Liver (tissue), 9 donors: ENCODE data around the gene EMC6. TPM values are rescaled to one million over a fixed set of nuclear protein-coding genes. Genes with fewer than 3 reads are reported as not detected.

Experiments used
- DNase-seq: peaks from one replicate; pipeline ENCODE4 v3.0.0-alpha.2; 2017; ENCODE audit warnings: low spot score
- H3K27ac ChIP-seq, 2 donors: one replicate each; pipeline ENCODE4 v1.7.0; 2013; ENCODE audit warnings: inconsistent platforms in 2 of 2, low read length in 2 of 2, control low read depth in 1 of 2, low read depth in 1 of 2, mild to moderate bottlenecking in 1 of 2
- H3K27me3 ChIP-seq, 4 donors: one replicate each; pipeline versions ENCODE4 v1.6.1 to v1.7.0; 2013; ENCODE audit warnings: low read length in 3 of 4, inconsistent platforms in 1 of 4, mild to moderate bottlenecking in 1 of 4, moderate library complexity in 1 of 4; ENCODE audit not compliant: control insufficient read depth in 4 of 4, insufficient read depth in 4 of 4
- H3K36me3 ChIP-seq, 4 donors: one replicate each; pipeline versions ENCODE4 v1.6.1 to v1.7.0; 2013; ENCODE audit warnings: low read length in 3 of 4, mild to moderate bottlenecking in 3 of 4, low read depth in 1 of 4, moderate library complexity in 1 of 4; ENCODE audit not compliant: control insufficient read depth in 4 of 4, insufficient read depth in 3 of 4
- H3K4me1 ChIP-seq, 4 donors: one replicate each; pipeline versions ENCODE4 v1.6.1 to v1.7.0; 2013; ENCODE audit warnings: low read length in 3 of 4, mild to moderate bottlenecking in 3 of 4, moderate library complexity in 1 of 4; ENCODE audit not compliant: control insufficient read depth in 4 of 4, insufficient read depth in 4 of 4
- H3K4me3 ChIP-seq, 3 donors: one replicate each; pipeline versions ENCODE4 v1.6.1 to v1.7.0; 2013; ENCODE audit warnings: low read length in 3 of 3, control low read depth in 1 of 3, low read depth in 1 of 3, mild to moderate bottlenecking in 1 of 3
- H3K9ac ChIP-seq, 2 donors: one replicate each; pipeline ENCODE4 v1.7.0; 2013; ENCODE audit warnings: low read length in 2 of 2, mild to moderate bottlenecking in 2 of 2, moderate library complexity in 2 of 2, control low read depth in 1 of 2, low read depth in 1 of 2
- H3K9me3 ChIP-seq, 4 donors: one replicate each; pipeline versions ENCODE4 v1.6.1 to v1.7.0; 2013; ENCODE audit warnings: low read length in 3 of 4; ENCODE audit not compliant: control insufficient read depth in 4 of 4
- CTCF ChIP-seq: fragments of 150-350 bp; IDR thresholded peaks from 2 replicates; pipeline ENCODE4 v1.5.1; 2017; ENCODE audit warnings: improper control_type of control experiment, low read depth, low read length; ENCODE audit not compliant: missing input control
- EGR1 ChIP-seq, 2 donors: IDR thresholded peaks; 2 replicates each; pipeline ENCODE4 v1.6.1; 2016 to 2018; ENCODE audit warnings: antibody characterized with exemption in 2 of 2, low read depth in 2 of 2
- FOXA1 ChIP-seq: IDR thresholded peaks from 2 replicates; pipeline ENCODE4 v1.6.1; 2016; ENCODE audit warnings: antibody characterized with exemption
- GABPA ChIP-seq, 2 donors: IDR thresholded peaks in 1 of 2; conservative IDR thresholded peaks in 1 of 2; 2 replicates each; pipeline ENCODE4 v1.6.1; 2016; ENCODE audit warnings: antibody characterized with exemption in 2 of 2, mild to moderate bottlenecking in 1 of 2, moderate library complexity in 1 of 2
- HNF4G ChIP-seq: IDR thresholded peaks from 2 replicates; pipeline ENCODE4 v1.6.1; 2016; ENCODE audit warnings: antibody characterized with exemption
- JUND ChIP-seq, 2 donors: IDR thresholded peaks; 2 replicates each; pipeline ENCODE4 v1.6.1; 2016; ENCODE audit warnings: antibody characterized with exemption in 2 of 2
- MAX ChIP-seq: IDR thresholded peaks from 2 replicates; pipeline ENCODE4 v1.6.1; 2016; ENCODE audit warnings: antibody characterized with exemption
- NR2F2 ChIP-seq: IDR thresholded peaks from 2 replicates; pipeline ENCODE4 v1.6.1; 2016; ENCODE audit warnings: antibody characterized with exemption
- RAD21 ChIP-seq, 2 donors: IDR thresholded peaks; 2 replicates each; pipeline ENCODE4 v1.6.1; 2016; ENCODE audit warnings: antibody characterized with exemption in 2 of 2, mild to moderate bottlenecking in 2 of 2
- RXRA ChIP-seq, 2 donors: IDR thresholded peaks; 2 replicates each; pipeline ENCODE4 v1.6.1; 2017 to 2018; ENCODE audit warnings: antibody characterized with exemption in 2 of 2, mild to moderate bottlenecking in 1 of 2
- SP1 ChIP-seq: IDR thresholded peaks from 2 replicates; pipeline ENCODE4 v1.6.1; 2018; ENCODE audit warnings: antibody characterized with exemption, mild to moderate bottlenecking
- YY1 ChIP-seq: IDR thresholded peaks from 2 replicates; pipeline ENCODE4 v1.6.1; 2016; ENCODE audit warnings: antibody characterized with exemption, mild to moderate bottlenecking
- WGBS: extraction: QIAGEN DNeasy Blood & Tissue Kit; methylation state at CpG from one replicate; pipeline ENCODE4 v1.1.7; 2013; 5-methylcytosine and 5-hydroxymethylcytosine counted together
- polyA plus RNA-seq, 2 donors: library from polyadenylated mRNA; stranded (reverse) in 1 of 2; unstranded in 1 of 2; fragments of 200-250 nt in 1 of 2; fragments of >200 nt in 1 of 2; fragmentation: Nextera tagmentation in 1 of 2; extraction: Ambion mirVana in 1 of 2; gene quantifications; one replicate each; pipeline versions ENCODE4 v1.2.1 to v1.2.3, GENCODE V29; 2013 to 2015
- total RNA-seq, 2 donors: library from RNA; depleted of rRNA; stranded (reverse); fragments of >200 nt; gene quantifications; one replicate each; pipeline ENCODE4 v1.2.3, GENCODE V29; 2014
- donor health status: healthy.
- donor health status: healthy.
- donor health status: healthy.
- donor health status: healthy.
- donor health status: healthy.

EMC6 gene
- total and polyA plus RNA-seq, 4 donors = 12.3 to 107 (median 47.6) TPM

GRCh38 chr17:3655766-3656165, 12.8 kb upstream of the EMC6 start:
- Histone ChIP-seq H3K27ac (no peak overlapping the region), H3K9ac (no peak overlapping the region), H3K36me3 (peaks cover 0 to 6% (median under 1%) of the 10 kb centered on the region in 4 donors), H3K4me1 (peaks cover 0 to 9% (median 4%) of the 10 kb centered on the region in 4 donors), H3K27me3 (no peaks in the 10 kb centered on the region), H3K9me3 (no peaks in the 10 kb centered on the region), H3K4me3 (no peak overlapping the region)
- WGBS = 94% methylated on average over 11 of the region's 11 CpGs
- DNase-seq = no peak
- no peak for TF ChIP-seq FOXA1
- no peak for TF ChIP-seq CTCF
- TF ChIP-seq YY1 = no peak
- TF ChIP-seq HNF4G = no peak
- no peak for TF ChIP-seq NR2F2

DNA sequence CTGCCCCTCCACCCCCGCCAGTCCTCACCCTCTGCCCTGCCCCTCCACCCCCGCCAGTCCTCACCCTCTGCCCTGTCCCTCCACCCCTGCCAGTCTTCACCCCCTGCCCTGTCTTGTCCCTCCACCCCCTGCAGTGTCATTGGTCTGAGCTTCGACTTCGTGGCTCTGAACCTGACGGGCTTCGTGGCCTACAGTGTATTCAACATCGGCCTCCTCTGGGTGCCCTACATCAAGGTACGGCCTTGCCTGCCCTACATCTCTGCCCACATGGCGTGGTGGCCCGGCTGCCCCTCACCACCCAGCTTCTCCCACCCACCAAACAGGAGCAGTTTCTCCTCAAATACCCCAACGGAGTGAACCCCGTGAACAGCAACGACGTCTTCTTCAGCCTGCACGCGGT, 12.3 kb upstream of the EMC6 start:
- H3K9ac ChIP-seq = no peak overlapping the region
- 88% methylated on average over 16 of the region's 16 CpGs for WGBS
- H3K4me1 ChIP-seq = peaks cover 2 to 15% (median 5%) of the 10 kb centered on the region in 4 donors
- H3K27me3 ChIP-seq = no peaks in the 10 kb centered on the region
- peaks cover 0 to 6% (median under 1%) of the 10 kb centered on the region in 4 donors for H3K36me3 ChIP-seq
- TF ChIP-seq MAX (no peak), SP1 (no peak), YY1 (no peak), JUND (IDR thresholded peaks at IDR 0.05) (no peak), RAD21 (IDR thresholded peaks at IDR 0.05) (no peak), EGR1 (IDR thresholded peaks at IDR 0.05; ENCODE audit: low read depth in 2 of 2) (no peak), GABPA (IDR thresholded peaks at IDR 0.05 in 1 of 2, conservative IDR thresholded peaks at IDR 0.05 in 1 of 2) (no peak), FOXA1 (no peak), RXRA (IDR thresholded peaks at IDR 0.05) (no peak), NR2F2 (no peak)
- H3K9me3 ChIP-seq = no peaks in the 10 kb centered on the region
- DNase-seq = no peak
- no peak overlapping the region for H3K4me3 ChIP-seq
- H3K27ac ChIP-seq = no peak overlapping the region

- H3K4me1 ChIP-seq = peaks cover 6 to 21% (median 7%) of the 10 kb centered on the region in 4 donors
- H3K9me3 ChIP-seq = no peaks in the 10 kb centered on the region
- H3K27me3 ChIP-seq = no peaks in the 10 kb centered on the region
- no peak for DNase-seq
- 93% methylated on average over 16 of the region's 16 CpGs for WGBS
- H3K27ac ChIP-seq = no peak overlapping the region
- peaks cover 0 to 6% (median under 1%) of the 10 kb centered on the region in 4 donors for H3K36me3 ChIP-seq
- no peak overlapping the region for H3K4me3 ChIP-seq
- TF ChIP-seq RXRA (IDR thresholded peaks at IDR 0.05) (no peak), NR2F2 (no peak), HNF4G (no peak)
- H3K9ac ChIP-seq = no peak overlapping the region
Observed at GRCh38 chr17:3656755-3657587, 11.6 kb upstream of the EMC6 start.
